ENCODE data around the gene ASB4.

ASB4 gene

DNA sequence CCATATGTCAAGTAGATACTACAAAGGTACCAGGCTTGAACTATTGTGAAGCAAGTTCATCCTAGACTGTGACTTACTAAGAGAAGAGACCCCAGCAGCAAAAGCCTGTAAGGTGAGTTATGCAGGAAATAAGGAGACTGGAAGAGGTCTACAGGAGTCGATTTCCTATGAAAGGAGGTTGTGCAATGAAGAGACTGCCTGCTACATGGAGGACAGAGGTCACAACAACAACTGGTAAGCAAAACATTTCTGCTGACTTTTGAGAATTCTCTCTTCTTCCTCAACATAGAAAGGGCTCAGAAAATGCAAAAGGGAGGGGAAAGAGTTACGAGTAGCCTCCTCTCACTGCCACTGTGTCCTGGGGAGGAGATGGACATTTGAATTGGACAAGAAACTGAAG is 68.2 kb downstream of the ASB4 start:
- DNase-seq (ENCODE audit: low read depth) = no peak
- TF ChIP-seq CTCF (IDR thresholded peaks at IDR 0.05; ENCODE audit: insufficient read depth, low read depth, low read length, missing control alignments) = no peak

DNA sequence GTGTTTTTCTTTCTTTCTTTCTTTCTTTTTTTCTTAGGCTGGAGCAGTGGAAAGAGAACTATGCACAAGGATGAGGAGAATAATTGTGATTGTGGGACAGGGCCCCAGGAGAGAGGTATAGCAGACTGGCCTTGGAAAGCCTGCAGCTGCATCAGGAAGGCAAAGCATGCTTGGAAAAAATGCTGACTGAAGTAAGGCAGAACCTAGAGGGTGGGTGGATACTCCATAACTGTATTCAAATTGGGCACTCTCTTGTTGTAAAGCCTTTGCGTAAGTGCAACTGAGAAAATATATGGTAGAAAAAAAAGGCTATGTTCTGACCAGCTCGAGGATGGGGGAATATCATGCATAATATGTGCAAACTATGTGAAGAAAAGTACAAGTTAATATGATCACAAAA is 71.0 kb downstream of the ASB4 start:
- TF ChIP-seq CTCF (IDR thresholded peaks at IDR 0.05; ENCODE audit: insufficient read depth, low read depth, low read length, missing control alignments) = no peak
- no peak for DNase-seq (ENCODE audit: low read depth)
- H3K4me3 ChIP-seq (ENCODE audit: low read depth, low read length) = no peak overlapping the region

More for the DNA sequence above, 68.2 kb downstream of the ASB4 start:
- no peak overlapping the region for H3K4me3 ChIP-seq (ENCODE audit: low read depth, low read length)

DNA sequence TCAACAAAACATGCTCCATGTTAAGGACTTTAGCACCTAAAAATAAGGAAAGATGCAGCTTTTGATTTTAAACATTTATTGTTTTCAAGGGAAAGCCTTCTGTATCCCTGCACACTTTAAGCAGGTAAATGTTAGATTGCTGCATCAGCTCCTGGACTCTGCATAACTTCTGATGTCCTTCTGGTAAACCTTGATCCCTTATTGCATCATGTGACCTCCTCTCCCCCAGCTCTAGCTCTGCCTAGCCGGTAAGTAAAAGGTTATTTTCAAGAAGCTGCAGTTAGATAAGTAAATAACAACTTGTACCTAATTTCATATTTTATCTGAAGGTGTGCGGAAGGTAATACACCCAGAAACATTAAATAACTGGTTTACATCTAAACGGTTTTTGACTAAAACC is 73.1 kb downstream of the ASB4 start:
- no peak for TF ChIP-seq CTCF (IDR thresholded peaks at IDR 0.05; ENCODE audit: insufficient read depth, low read depth, low read length, missing control alignments)
- H3K4me3 ChIP-seq (ENCODE audit: low read depth, low read length) = no peak overlapping the region
- DNase-seq (ENCODE audit: low read depth) = no peak

GRCh38 chr7:95560674-95561073 is 74.9 kb downstream of the ASB4 start:
- H3K4me3 ChIP-seq (ENCODE audit: low read depth, low read length) = no peak overlapping the region
- no peak for TF ChIP-seq CTCF (IDR thresholded peaks at IDR 0.05; ENCODE audit: insufficient read depth, low read depth, low read length, missing control alignments)
- DNase-seq (ENCODE audit: low read depth) = no peak

- DNase-seq (ENCODE audit: low read depth) = no peak
- TF ChIP-seq CTCF (IDR thresholded peaks at IDR 0.05; ENCODE audit: insufficient read depth, low read depth, low read length, missing control alignments) = no peak
- no peak overlapping the region for H3K4me3 ChIP-seq (ENCODE audit: low read depth, low read length)
Measured at GRCh38 chr7:95569720-95570119, 84.0 kb downstream of the ASB4 start.

DNA sequence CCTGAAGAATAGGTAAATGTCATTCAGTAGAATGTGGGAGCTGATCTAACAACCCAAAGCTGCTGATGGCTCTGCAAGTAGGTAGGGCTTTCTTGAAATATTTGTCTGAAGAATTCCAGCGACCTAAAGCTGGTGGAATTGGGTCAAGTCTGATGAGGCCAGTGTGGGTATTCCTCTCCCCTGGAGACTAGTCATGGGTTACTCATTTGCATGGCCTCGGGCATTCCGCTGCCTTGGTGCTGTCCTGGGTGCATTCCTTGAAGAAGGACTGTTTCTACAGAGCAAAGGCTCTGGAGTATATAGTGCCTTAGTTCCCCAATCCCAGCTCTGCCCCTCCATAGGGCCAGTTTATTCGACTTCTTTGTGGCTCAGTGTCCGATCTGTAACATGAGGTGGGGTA is 91.4 kb downstream of the ASB4 start:
- no peak for TF ChIP-seq CTCF (IDR thresholded peaks at IDR 0.05; ENCODE audit: insufficient read depth, low read depth, low read length, missing control alignments)

DNA sequence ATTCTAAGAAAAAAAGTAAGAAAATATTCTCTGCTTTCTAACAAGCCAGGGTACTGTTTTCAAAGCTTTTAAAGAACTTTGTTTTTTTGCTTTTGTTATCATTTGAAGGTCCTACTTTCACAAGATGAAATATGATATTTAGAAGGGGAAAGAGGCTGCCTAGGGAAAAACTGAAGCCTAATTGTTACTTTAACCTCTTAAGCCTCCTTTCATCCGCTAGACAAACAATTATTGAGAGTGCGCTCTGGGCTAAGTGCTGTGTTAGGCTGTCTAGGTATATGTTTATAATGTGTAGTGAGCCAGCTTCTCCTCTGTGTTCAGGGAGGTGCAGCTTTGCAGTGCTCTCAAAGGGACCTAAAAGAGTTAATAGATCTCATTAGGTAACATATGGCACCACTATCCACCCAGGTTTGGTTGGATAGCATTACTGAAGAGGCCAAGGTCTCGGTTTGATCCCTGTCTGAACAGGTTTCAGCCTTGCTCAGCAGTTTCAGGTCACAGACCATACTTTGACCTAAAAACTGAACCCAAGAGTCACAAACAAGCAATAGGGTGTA is 92.6 kb downstream of the ASB4 start:
- DNase-seq (ENCODE audit: low read depth) = no peak
- no peak for TF ChIP-seq CTCF (IDR thresholded peaks at IDR 0.05; ENCODE audit: insufficient read depth, low read depth, low read length, missing control alignments)
- H3K4me3 ChIP-seq (ENCODE audit: low read depth, low read length) = no peak overlapping the region

More for the DNA sequence above, 91.4 kb downstream of the ASB4 start:
- DNase-seq (ENCODE audit: low read depth) = no peak
- H3K4me3 ChIP-seq (ENCODE audit: low read depth, low read length) = no peak overlapping the region

Data from GM12865 (cell line).